ENCODE data around the gene PRIMPOL. TPM values are rescaled to one million over a fixed set of nuclear protein-coding genes. Genes with fewer than 3 reads are reported as not detected.

PRIMPOL gene
- total RNA-seq, 1 experiment from 2014 or later, result 8.3 TPM

DNA sequence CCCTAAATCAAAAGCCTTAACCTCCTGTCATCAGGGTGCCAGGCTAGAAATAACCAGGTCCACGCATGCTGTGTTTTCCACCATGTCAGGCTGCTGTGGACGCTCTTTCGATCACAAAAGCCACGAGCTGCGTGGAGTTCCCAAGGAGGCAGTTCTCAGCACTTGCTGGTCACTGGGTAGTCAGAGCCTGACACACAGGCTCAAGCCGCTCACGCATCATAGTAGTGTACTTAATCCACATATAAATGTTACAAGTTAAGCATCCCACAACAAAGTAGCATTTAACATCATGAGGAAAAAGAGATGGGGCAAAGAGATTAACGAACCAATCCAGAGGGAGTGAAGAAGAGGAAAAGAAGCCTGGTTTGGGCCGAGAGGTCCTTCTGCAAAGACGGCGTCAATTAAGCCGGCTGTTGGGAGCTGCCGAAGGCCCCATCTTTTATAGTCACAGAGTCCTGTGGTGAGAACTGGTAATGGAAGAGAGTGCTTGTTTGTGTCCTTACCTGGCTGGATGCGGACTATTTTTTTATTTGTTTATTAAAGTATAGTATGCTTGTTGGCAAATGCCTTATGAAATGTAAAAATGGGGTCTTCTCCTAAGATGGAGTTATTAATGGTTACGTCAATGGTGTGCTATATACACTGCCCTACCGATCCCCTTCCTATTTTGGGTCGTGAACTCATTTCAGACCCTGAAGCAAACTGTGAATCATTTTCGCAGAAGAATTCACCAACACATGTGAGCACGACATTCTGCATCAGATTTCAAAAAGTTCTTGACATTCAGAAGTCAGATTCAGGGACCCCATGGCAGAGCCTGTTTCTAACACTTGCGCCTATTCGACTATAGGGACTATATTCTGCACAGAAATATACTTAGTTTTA is 675 bp downstream of the PRIMPOL start:
- ATAC-seq, result peak; percentile 6
- DNase-seq (ENCODE audit: low spot score), result no peak
- POLR2A ChIA-PET, result interaction anchor here (0.6 to 2.8 kb wide), 6 partner anchors 23 to 354 kb away, joined by 3 to 11 read pairs (median 4); partner anchors contain the start of gene CENPU
- TF ChIP-seq, protein P1, sequence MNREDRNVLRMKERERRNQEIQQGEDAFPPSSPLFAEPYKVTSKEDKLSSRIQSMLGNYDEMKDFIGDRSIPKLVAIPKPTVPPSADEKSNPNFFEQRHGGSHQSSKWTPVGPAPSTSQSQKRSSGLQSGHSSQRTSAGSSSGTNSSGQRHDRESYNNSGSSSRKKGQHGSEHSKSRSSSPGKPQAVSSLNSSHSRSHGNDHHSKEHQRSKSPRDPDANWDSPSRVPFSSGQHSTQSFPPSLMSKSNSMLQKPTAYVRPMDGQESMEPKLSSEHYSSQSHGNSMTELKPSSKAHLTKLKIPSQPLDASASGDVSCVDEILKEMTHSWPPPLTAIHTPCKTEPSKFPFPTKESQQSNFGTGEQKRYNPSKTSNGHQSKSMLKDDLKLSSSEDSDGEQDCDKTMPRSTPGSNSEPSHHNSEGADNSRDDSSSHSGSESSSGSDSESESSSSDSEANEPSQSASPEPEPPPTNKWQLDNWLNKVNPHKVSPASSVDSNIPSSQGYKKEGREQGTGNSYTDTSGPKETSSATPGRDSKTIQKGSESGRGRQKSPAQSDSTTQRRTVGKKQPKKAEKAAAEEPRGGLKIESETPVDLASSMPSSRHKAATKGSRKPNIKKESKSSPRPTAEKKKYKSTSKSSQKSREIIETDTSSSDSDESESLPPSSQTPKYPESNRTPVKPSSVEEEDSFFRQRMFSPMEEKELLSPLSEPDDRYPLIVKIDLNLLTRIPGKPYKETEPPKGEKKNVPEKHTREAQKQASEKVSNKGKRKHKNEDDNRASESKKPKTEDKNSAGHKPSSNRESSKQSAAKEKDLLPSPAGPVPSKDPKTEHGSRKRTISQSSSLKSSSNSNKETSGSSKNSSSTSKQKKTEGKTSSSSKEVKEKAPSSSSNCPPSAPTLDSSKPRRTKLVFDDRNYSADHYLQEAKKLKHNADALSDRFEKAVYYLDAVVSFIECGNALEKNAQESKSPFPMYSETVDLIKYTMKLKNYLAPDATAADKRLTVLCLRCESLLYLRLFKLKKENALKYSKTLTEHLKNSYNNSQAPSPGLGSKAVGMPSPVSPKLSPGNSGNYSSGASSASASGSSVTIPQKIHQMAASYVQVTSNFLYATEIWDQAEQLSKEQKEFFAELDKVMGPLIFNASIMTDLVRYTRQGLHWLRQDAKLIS (CRISPR knock-in tag; IDR thresholded peaks at IDR 0.05; ENCODE audit: borderline replicate concordance), result no peak
- TF ChIP-seq ZNF532 (CRISPR knock-in tag; IDR thresholded peaks at IDR 0.05; ENCODE audit: borderline replicate concordance) (no peak), ZNF219 (CRISPR knock-in tag; IDR thresholded peaks at IDR 0.05; ENCODE audit: borderline replicate concordance) (no peak), AR (CRISPR knock-in tag; IDR thresholded peaks at IDR 0.05) (0 out of 2 replicates have a peak, but pooled peaks have one; percentile 14)
- CTCF ChIA-PET, result interaction anchor here (0.6 to 2.2 kb wide), 18 partner anchors 9 to 1388 kb away, joined by 3 to 12 read pairs (median 4); partner anchors contain the start of genes CENPU and IRF2
- Mint-ChIP-seq H3K27ac (peak overlapping the region; percentile 96), H3K4me1 (peaks cover 59% of the 10 kb centered on the region), H3K36me3 (no peaks in the 10 kb centered on the region; the same call in 1 of the 2 replicates), H3K9me3 (no peaks in the 10 kb centered on the region), H3K4me3 (peak overlapping the region; percentile 77), H3K27me3 (ENCODE audit: low read depth) (no peaks in the 10 kb centered on the region)

DNA sequence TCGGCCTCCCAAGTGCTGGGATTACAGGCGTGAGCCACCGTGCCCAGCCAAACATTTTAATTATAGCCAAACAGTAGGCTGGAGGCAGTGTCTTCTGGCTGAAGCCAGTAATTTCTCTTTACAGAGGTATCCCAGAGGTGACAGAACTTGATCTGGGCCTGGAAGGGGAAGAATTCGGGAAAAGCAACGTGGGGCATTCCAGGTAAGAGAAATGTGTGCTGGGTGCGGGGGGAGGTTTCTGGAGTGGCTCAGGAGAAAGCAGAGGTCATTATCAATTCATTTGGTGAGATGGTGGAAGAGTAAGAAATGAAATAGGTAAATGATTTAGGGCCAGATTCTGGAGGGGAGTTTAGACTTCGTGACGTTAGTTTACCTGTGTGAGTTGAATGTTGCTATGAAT is 2.4 kb downstream of the PRIMPOL start:
- ChIA-PET CTCF (no interaction called here), POLR2A (no interaction called here)
- Mint-ChIP-seq H3K27ac (peak overlapping the region; percentile 60), H3K9me3 (no peaks in the 10 kb centered on the region), H3K4me1 (peaks cover 44% of the 10 kb centered on the region), H3K36me3 (no peaks in the 10 kb centered on the region), H3K27me3 (ENCODE audit: low read depth) (no peaks in the 10 kb centered on the region), H3K4me3 (no peak overlapping the region)
- no peak for ATAC-seq
- DNase-seq (ENCODE audit: low spot score), result no peak
- no peak for TF ChIP-seq ELF4 (CRISPR knock-in tag; IDR thresholded peaks at IDR 0.05; ENCODE audit: low read depth)
- no peak for TF ChIP-seq NFE2L1 (CRISPR knock-in tag; IDR thresholded peaks at IDR 0.05)
- TF ChIP-seq, protein P2, sequence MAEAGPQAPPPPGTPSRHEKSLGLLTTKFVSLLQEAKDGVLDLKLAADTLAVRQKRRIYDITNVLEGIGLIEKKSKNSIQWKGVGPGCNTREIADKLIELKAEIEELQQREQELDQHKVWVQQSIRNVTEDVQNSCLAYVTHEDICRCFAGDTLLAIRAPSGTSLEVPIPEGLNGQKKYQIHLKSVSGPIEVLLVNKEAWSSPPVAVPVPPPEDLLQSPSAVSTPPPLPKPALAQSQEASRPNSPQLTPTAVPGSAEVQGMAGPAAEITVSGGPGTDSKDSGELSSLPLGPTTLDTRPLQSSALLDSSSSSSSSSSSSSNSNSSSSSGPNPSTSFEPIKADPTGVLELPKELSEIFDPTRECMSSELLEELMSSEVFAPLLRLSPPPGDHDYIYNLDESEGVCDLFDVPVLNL (CRISPR knock-in tag; IDR thresholded peaks at IDR 0.05; ENCODE audit: borderline replicate concordance, low read depth), result no peak
- no peak for TF ChIP-seq CTCF (IDR thresholded peaks at IDR 0.05)
- TF ChIP-seq, protein P3, sequence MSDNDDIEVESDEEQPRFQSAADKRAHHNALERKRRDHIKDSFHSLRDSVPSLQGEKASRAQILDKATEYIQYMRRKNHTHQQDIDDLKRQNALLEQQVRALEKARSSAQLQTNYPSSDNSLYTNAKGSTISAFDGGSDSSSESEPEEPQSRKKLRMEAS (CRISPR knock-in tag; IDR thresholded peaks at IDR 0.05), result no peak
- no peak for TF ChIP-seq AR (CRISPR knock-in tag; IDR thresholded peaks at IDR 0.05)
- TF ChIP-seq, protein P4, sequence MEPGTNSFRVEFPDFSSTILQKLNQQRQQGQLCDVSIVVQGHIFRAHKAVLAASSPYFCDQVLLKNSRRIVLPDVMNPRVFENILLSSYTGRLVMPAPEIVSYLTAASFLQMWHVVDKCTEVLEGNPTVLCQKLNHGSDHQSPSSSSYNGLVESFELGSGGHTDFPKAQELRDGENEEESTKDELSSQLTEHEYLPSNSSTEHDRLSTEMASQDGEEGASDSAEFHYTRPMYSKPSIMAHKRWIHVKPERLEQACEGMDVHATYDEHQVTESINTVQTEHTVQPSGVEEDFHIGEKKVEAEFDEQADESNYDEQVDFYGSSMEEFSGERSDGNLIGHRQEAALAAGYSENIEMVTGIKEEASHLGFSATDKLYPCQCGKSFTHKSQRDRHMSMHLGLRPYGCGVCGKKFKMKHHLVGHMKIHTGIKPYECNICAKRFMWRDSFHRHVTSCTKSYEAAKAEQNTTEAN (CRISPR knock-in tag; IDR thresholded peaks at IDR 0.05), result no peak
- TF ChIP-seq ZNF671 (CRISPR knock-in tag; IDR thresholded peaks at IDR 0.05), result no peak
- no peak for TF ChIP-seq SP1 (CRISPR knock-in tag; conservative IDR thresholded peaks at IDR 0.05)
- no peak for TF ChIP-seq GTF2I (CRISPR knock-in tag; conservative IDR thresholded peaks at IDR 0.05)
